Body of pancreas (tissue), 4 donors: Measurements from ENCODE around the gene LTBP1.

Experiments used
- POLR2A ChIP-seq, 3 donors: fragments of 450-650 bp; IDR thresholded peaks; one replicate each; pipeline ENCODE4 v1.6.1; 2016; ENCODE audit warnings: antibody characterized with exemption in 3 of 3, mild to moderate bottlenecking in 2 of 3
- TF ChIP-seq, protein P1 (sequence below), 7 experiments: fragments of 450-650 bp in 4 of 7; fragments of 200-600 bp in 3 of 7; sonication (generic) in 3 of 7; IDR thresholded peaks; one replicate each; pipeline ENCODE4 v1.5.1; 2016 to 2019; ENCODE audit warnings: antibody characterized with exemption in 7 of 7

DNA sequence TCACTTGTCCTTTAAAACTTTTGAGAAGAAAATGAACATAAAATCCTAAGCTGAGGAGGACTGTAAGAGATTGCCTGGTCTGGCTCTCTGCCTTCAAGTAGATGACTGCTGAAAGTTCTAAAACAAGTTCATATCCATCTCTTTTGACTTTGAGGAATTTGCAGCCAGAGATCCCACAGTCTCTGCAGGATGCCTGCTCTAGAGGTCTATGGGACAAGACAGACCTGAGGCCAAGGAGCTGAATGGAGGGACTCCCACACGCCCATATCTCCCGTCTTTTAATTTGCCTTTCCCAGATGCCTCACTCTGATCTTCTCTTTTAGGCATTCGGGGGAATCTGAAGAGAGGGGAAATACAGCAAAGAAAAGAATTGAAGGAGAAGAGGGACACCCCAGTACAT lies 273.8 kb downstream of the LTBP1 start:
- TF ChIP-seq POLR2A (IDR thresholded peaks at IDR 0.05), result no peak
- TF ChIP-seq, protein P1, sequence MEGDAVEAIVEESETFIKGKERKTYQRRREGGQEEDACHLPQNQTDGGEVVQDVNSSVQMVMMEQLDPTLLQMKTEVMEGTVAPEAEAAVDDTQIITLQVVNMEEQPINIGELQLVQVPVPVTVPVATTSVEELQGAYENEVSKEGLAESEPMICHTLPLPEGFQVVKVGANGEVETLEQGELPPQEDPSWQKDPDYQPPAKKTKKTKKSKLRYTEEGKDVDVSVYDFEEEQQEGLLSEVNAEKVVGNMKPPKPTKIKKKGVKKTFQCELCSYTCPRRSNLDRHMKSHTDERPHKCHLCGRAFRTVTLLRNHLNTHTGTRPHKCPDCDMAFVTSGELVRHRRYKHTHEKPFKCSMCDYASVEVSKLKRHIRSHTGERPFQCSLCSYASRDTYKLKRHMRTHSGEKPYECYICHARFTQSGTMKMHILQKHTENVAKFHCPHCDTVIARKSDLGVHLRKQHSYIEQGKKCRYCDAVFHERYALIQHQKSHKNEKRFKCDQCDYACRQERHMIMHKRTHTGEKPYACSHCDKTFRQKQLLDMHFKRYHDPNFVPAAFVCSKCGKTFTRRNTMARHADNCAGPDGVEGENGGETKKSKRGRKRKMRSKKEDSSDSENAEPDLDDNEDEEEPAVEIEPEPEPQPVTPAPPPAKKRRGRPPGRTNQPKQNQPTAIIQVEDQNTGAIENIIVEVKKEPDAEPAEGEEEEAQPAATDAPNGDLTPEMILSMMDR (IDR thresholded peaks at IDR 0.05), result no peak
